IMR-90 (cell line): Measurements from ENCODE around the gene KLHDC10.

Experiments
- BHLHE40 ChIP-seq: fragments of 150-350 bp; IDR thresholded peaks from 2 replicates; pipeline ENCODE4 v1.6.1; 2016; ENCODE audit warnings: mild to moderate bottlenecking, low read depth, low read length
- CTCF ChIP-seq: conservative IDR thresholded peaks from 2 replicates; pipeline ENCODE4 v1.5.1; 2012; ENCODE audit warnings: mild to moderate bottlenecking, low read depth, low read length, improper control_type of control experiment
- MAFK ChIP-seq: IDR thresholded peaks from 2 replicates; pipeline ENCODE4 v1.6.1; 2012; ENCODE audit warnings: low read depth, low read length, improper control_type of control experiment
- MAZ ChIP-seq: IDR thresholded peaks from 2 replicates; pipeline ENCODE4 v1.6.1; 2012; ENCODE audit warnings: low read depth, mild to moderate bottlenecking, low read length, improper control_type of control experiment, moderate library complexity, borderline replicate concordance
- MXI1 ChIP-seq: IDR thresholded peaks from 2 replicates; pipeline ENCODE4 v1.6.1; 2012; ENCODE audit warnings: low read depth, mild to moderate bottlenecking, low read length, moderate library complexity, borderline replicate concordance
- POLR2A ChIP-seq: IDR thresholded peaks from 2 replicates; pipeline ENCODE4 v1.6.1; 2012; ENCODE audit warnings: mild to moderate bottlenecking, low read depth, low read length
- RAD21 ChIP-seq: IDR thresholded peaks from 2 replicates; pipeline ENCODE4 v1.6.1; 2012; ENCODE audit warnings: low read length, improper control_type of control experiment
- RCOR1 ChIP-seq: IDR thresholded peaks from 2 replicates; pipeline ENCODE4 v1.6.1; 2012; ENCODE audit warnings: mild to moderate bottlenecking, low read length, improper control_type of control experiment; ENCODE audit not compliant: insufficient replicate concordance
- RFX5 ChIP-seq: IDR thresholded peaks from 2 replicates; pipeline ENCODE4 v1.8.0; 2012; ENCODE audit warnings: low read depth, mild to moderate bottlenecking, low read length, moderate library complexity
- USF2 ChIP-seq: fragments of 150-350 bp; IDR thresholded peaks from 2 replicates; pipeline ENCODE4 v1.6.1; 2017; ENCODE audit warnings: mild to moderate bottlenecking, antibody characterized with exemption, low read length, low read depth

GRCh38 chr7:130180571-130181262, 110.4 kb downstream of the KLHDC10 start:
- no peak for TF ChIP-seq CTCF
- TF ChIP-seq RAD21 = no peak
- no peak for TF ChIP-seq BHLHE40
- TF ChIP-seq RFX5 = no peak
- no peak for TF ChIP-seq POLR2A
- TF ChIP-seq USF2 = no peak
- no peak for TF ChIP-seq MXI1
- TF ChIP-seq MAZ = no peak
- TF ChIP-seq MAFK = no peak
- TF ChIP-seq RCOR1 = no peak
